CD14-positive monocyte (primary cell): ENCODE measurements around the gene FAM13A. TPM values are rescaled to one million over a fixed set of nuclear protein-coding genes. Genes with fewer than 3 reads are reported as not detected.
A peak's percentile ranks its signal among the peaks of the same experiment; 100 is the strongest.
"Not testable (repeated sequence)": the region's sequence is repeated elsewhere in the genome, so short reads cannot be mapped to it uniquely, and the experiment has no call there.

Source experiments
- DNase-seq, 3 donors: peaks; one replicate each; pipeline ENCODE4 v3.0.0-alpha.2; 2011 to 2022
- H2AFZ ChIP-seq: 2 replicates; pipeline ENCODE4 v1.6.0; 2012; ENCODE audit warnings: mild to moderate bottlenecking, low read depth, low read length, inconsistent platforms; ENCODE audit not compliant: insufficient read depth, poor library complexity, severe bottlenecking
- H3K27ac ChIP-seq, 2 donors: 1 replicate in 1 of 2; 2 replicates in 1 of 2; pipeline ENCODE4 v1.5.1; 2012 to 2013; ENCODE audit warnings: low read length in 2 of 2, control low read depth in 1 of 2, inconsistent platforms in 1 of 2, low read depth in 1 of 2, mild to moderate bottlenecking in 1 of 2
- H3K27me3 ChIP-seq, 2 donors: one replicate each; pipeline versions ENCODE4 v1.6.0 to v1.6.1; 2011 to 2013; ENCODE audit warnings: low read length in 2 of 2; ENCODE audit not compliant: control insufficient read depth in 2 of 2, insufficient read depth in 2 of 2
- H3K36me3 ChIP-seq, 2 donors: replicated peaks in 1 of 2; 1 replicate in 1 of 2; 2 replicates in 1 of 2; pipeline versions ENCODE4 v1.5.1 to v1.6.1; 2012 to 2013; ENCODE audit warnings: low read length in 2 of 2, control low read depth in 1 of 2, inconsistent platforms in 1 of 2, mild to moderate bottlenecking in 1 of 2; ENCODE audit not compliant: insufficient read depth in 2 of 2, control insufficient read depth in 1 of 2
- H3K4me1 ChIP-seq, 2 donors: 1 replicate in 1 of 2; 2 replicates in 1 of 2; pipeline versions ENCODE4 v1.5.1 to v1.6.1; 2012 to 2013; ENCODE audit warnings: low read length in 2 of 2, control low read depth in 1 of 2, inconsistent platforms in 1 of 2, mild to moderate bottlenecking in 1 of 2, moderate library complexity in 1 of 2; ENCODE audit not compliant: insufficient read depth in 2 of 2, control insufficient read depth in 1 of 2
- H3K4me2 ChIP-seq: replicated peaks from 2 replicates; pipeline ENCODE3; 2012; ENCODE audit warnings: low read length, moderate library complexity, mild to moderate bottlenecking; ENCODE audit not compliant: poor library complexity, severe bottlenecking; ENCODE audit errors: extremely low read depth
- H3K4me3 ChIP-seq, 3 experiments: fragments of 200-600 bp in 1 of 3; sonication (generic) in 1 of 3; replicated peaks in 1 of 3; 1 replicate in 2 of 3; 2 replicates in 1 of 3; pipeline ENCODE4 v1.5.1; 2011 to 2013; ENCODE audit warnings: low read length in 3 of 3, mild to moderate bottlenecking in 3 of 3, control low read depth in 2 of 3, low read depth in 2 of 3, inconsistent platforms in 1 of 3, moderate library complexity in 1 of 3
- H3K79me2 ChIP-seq: 2 replicates; pipeline ENCODE4 v1.6.0; 2012; ENCODE audit warnings: mild to moderate bottlenecking, control low read depth, inconsistent platforms, low read length, moderate library complexity; ENCODE audit not compliant: insufficient read depth
- H3K9ac ChIP-seq: 2 replicates; pipeline ENCODE4 v1.6.0; 2017; ENCODE audit warnings: low read length, mild to moderate bottlenecking; ENCODE audit not compliant: insufficient read depth, poor library complexity, severe bottlenecking
- H3K9me3 ChIP-seq, 2 donors: replicated peaks in 1 of 2; 1 replicate in 1 of 2; 2 replicates in 1 of 2; pipeline versions ENCODE4 v1.5.1 to v1.6.1; 2012 to 2013; ENCODE audit warnings: low read length in 2 of 2, control low read depth in 1 of 2; ENCODE audit not compliant: control insufficient read depth in 1 of 2, insufficient read depth in 1 of 2
- H4K20me1 ChIP-seq: 2 replicates; pipeline ENCODE4 v1.6.0; 2012; ENCODE audit warnings: mild to moderate bottlenecking, low read length, control low read depth, moderate library complexity; ENCODE audit not compliant: insufficient read depth
- H3K27ac Mint-ChIP-seq, 7 donors: one replicate each; pipeline ENCODE4 v1.8.0; 2020; ENCODE audit warnings: mild to moderate bottlenecking in 7 of 7, mixed read lengths in 7 of 7, moderate library complexity in 6 of 7, inconsistent platforms in 2 of 7
- H3K27me3 Mint-ChIP-seq, 3 donors: one replicate each; pipeline ENCODE4 v1.8.0; 2021 to 2022; ENCODE audit warnings: low read depth in 3 of 3, mild to moderate bottlenecking in 3 of 3, mixed read lengths in 3 of 3, moderate library complexity in 3 of 3, inconsistent platforms in 1 of 3
- H3K36me3 Mint-ChIP-seq, 2 donors: one replicate each; pipeline ENCODE4 v1.8.0; 2020; ENCODE audit warnings: mixed read lengths in 2 of 2, inconsistent platforms in 1 of 2, mild to moderate bottlenecking in 1 of 2
- H3K4me1 Mint-ChIP-seq: one replicate; pipeline ENCODE4 v1.8.0; 2020; ENCODE audit warnings: mild to moderate bottlenecking, mixed read lengths
- H3K4me3 Mint-ChIP-seq, 2 donors: one replicate each; pipeline ENCODE4 v1.8.0; 2020; ENCODE audit warnings: mild to moderate bottlenecking in 2 of 2, mixed read lengths in 2 of 2, moderate library complexity in 1 of 2
- H3K9me3 Mint-ChIP-seq, 7 donors: one replicate each; pipeline ENCODE4 v1.8.0; 2020 to 2022; ENCODE audit warnings: mixed read lengths in 7 of 7, mild to moderate bottlenecking in 6 of 7, moderate library complexity in 6 of 7, inconsistent platforms in 2 of 7
- CTCF ChIP-seq: fragments of 200-600 bp; IDR thresholded peaks from one replicate; pipeline ENCODE4 v1.8.0; 2022; ENCODE audit warnings: antibody characterized with exemption, mild to moderate bottlenecking
- WGBS: methylation state at CpG from one replicate; pipeline ENCODE4 v1.1.5; 2013; ENCODE audit warnings: missing lambda C conversion rate; ENCODE audit not compliant: insufficient coverage; 5-methylcytosine and 5-hydroxymethylcytosine counted together
- intact Hi-C, 2 donors: fragments of 100-400 bp; cut with micrococcal nuclease; formaldehyde crosslinking; loops; one replicate each; pipeline versions ENCODE4 v1.15.0 to v1.15.1; 2023
- polyA plus RNA-seq, 3 donors: library from polyadenylated mRNA; depleted of rRNA in 1 of 3; unstranded in 2 of 3; stranded (reverse) in 1 of 3; fragments of 300-500 nt in 2 of 3; fragments of >200 nt in 1 of 3; fragmentation: Illumina TruSeq in 2 of 3; gene quantifications; 1 replicate in 2 of 3; 2 replicates in 1 of 3; pipeline ENCODE4 v1.2.3, GENCODE V29; 2012 to 2021

The FAM13A gene
- polyA plus RNA-seq, 3 donors, result 5.3 to 20.0 (median 6.5) TPM

DNA sequence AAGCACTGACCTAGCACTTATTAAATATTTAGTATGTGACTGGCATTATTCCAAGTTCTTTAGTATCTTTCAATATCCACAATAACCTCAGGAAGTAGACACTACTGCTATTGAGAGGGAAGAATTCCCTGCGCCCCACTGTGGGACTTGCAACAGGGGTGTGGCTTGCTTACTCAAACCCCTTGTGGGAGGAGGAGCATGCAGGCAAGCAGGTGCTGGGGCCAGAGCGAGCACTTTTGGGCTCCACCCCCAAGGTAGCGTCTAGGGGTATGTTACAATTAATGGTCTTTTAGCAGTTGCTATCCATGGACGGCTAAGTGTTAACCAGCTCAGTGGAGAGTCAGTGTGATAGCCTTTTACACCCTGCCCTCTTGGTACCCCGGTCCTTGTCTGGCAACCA lies 50.7 kb downstream of the FAM13A start:
- Histone ChIP-seq H3K9me3 (no peaks in the 10 kb centered on the region), H4K20me1 (no peaks in the 10 kb centered on the region), H3K27ac (no peak overlapping the region), H3K4me1 (no peaks in the 10 kb centered on the region), H3K36me3 (no peaks in the 10 kb centered on the region), H3K27me3 (no peaks in the 10 kb centered on the region), H3K4me2 (no peak overlapping the region), H3K79me2 (no peaks in the 10 kb centered on the region), H3K4me3 (no peak overlapping the region), H3K9ac (no peak overlapping the region), H2AFZ (no peak overlapping the region)
- H3K27me3 Mint-ChIP-seq, result peaks cover 0 to 2% (median 1%) of the 10 kb centered on the region in 3 donors
- TF ChIP-seq CTCF, result no peak
- no peaks in the 10 kb centered on the region for H3K36me3 Mint-ChIP-seq
- peaks cover 0 to 4% (median 0%) of the 10 kb centered on the region in 7 donors for H3K9me3 Mint-ChIP-seq
- no peak for DNase-seq
- H3K4me1 Mint-ChIP-seq, result no peaks in the 10 kb centered on the region
- H3K4me3 Mint-ChIP-seq, result no peak overlapping the region
- intact Hi-C loops, result no loop called here
- peak overlapping the region in 1 of 7 donors; percentile 65 for H3K27ac Mint-ChIP-seq
- 83% methylated on average over 2 of the region's 5 CpGs for WGBS

DNA sequence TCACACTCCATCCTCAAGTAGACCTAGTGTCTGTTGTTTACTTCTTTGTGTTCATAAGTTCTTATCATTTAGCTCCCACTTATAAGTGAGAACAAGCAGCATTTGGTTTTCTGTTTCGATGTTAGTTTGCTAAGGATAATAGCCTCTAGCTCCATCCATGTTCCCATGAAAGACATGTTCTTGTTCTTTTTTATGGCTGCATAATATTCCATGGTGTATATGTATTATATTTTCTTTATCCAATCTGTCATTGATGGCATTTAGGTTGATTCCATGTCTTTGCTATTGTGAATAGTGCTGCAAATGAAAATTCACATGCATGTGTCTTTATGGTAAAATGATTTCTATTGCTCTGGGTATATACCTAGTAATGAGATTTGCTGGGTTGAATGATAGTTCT lies 51.9 kb downstream of the FAM13A start:
- H3K36me3 ChIP-seq, H3K27ac ChIP-seq, DNase-seq, H3K9me3 ChIP-seq, H3K36me3 Mint-ChIP-seq, H2AFZ ChIP-seq, H3K4me1 Mint-ChIP-seq, H3K27me3 Mint-ChIP-seq, H3K27me3 ChIP-seq, H3K4me1 ChIP-seq, intact Hi-C loops, H3K9me3 Mint-ChIP-seq, H3K4me2 ChIP-seq, H3K9ac ChIP-seq, H3K79me2 ChIP-seq, H3K4me3 Mint-ChIP-seq, H4K20me1 ChIP-seq, H3K4me3 ChIP-seq: not testable (repeated sequence)
- H3K27ac Mint-ChIP-seq, result peak overlapping the region in 1 of 7 donors; percentile 8
- no CpG with 5 or more reads among the region's 1 CpG for WGBS
